K562 (cell line): Measurements from ENCODE around the gene PLAAT5. TPM values are rescaled to one million over a fixed set of nuclear protein-coding genes. Genes with fewer than 3 reads are reported as not detected.

Experiments used
- ATAC-seq: fragments of 200-7000 bp; cut with Tn5 transposase; 3 replicates; pipeline ENCODE4 v1.9.1; 2020; ENCODE audit warnings: moderate library complexity
- BruUV-seq: library from RNA; stranded (reverse); fragments of 400-500 nt; replicated peaks from 2 replicates; lab custom pipeline; 2021; lab: Mats Ljungman, UMichigan
- CTCF ChIA-PET: fragments of 300-600 bp; formaldehyde crosslinking; extraction: SDS; loops from one replicate; lab custom pipeline; 2021; ENCODE audit warnings: low intra/inter-chr PET ratio; lab: Yijun Ruan, JAX
- POLR2A ChIA-PET: fragments of 300-600, 350-650 bp; sonication (Branson Sonifier 250); formaldehyde crosslinking; extraction: SDS; loops from one replicate; lab custom pipeline; 2021; ENCODE audit warnings: antibody characterized with exemption, inconsistent platforms; lab: Yijun Ruan, JAX
- DNase-seq, 4 experiments: peaks; one replicate each; pipeline versions ENCODE4 v3.0.0 to v3.0.0-alpha.2; 2011 to 2018; ENCODE audit warnings: low spot score in 3 of 4, mixed read lengths in 3 of 4; ENCODE audit errors: extremely low read depth in 1 of 4
- FAIRE-seq: peaks from 2 replicates; lab custom pipeline; 2011; peaks lifted over from hg19 to GRCh38; lab: Jason Lieb, UNC
- H2AFZ ChIP-seq: 2 replicates; pipeline ENCODE4 v1.6.0; 2011; ENCODE audit warnings: low read depth, low read length, control low read depth, inconsistent platforms
- H3K27ac ChIP-seq: fragments of 200-600 bp; 3 replicates; pipeline ENCODE4 v1.8.0; 2011; ENCODE audit warnings: low read depth, mild to moderate bottlenecking, control low read depth, inconsistent platforms, low read length, moderate library complexity, mixed read lengths; ENCODE audit errors: extremely low read depth
- H3K27me3 ChIP-seq, 2 experiments: fragments of 300-600 bp in 1 of 2; 2 replicates in 1 of 2; 3 replicates in 1 of 2; pipeline versions ENCODE4 v1.6.0 to v1.8.0; 2011; ENCODE audit warnings: inconsistent platforms in 2 of 2, low read length in 2 of 2, mild to moderate bottlenecking in 1 of 2, mixed read lengths in 1 of 2, moderate library complexity in 1 of 2; ENCODE audit not compliant: control insufficient read depth in 2 of 2, insufficient read depth in 2 of 2
- H3K36me3 ChIP-seq: fragments of 300-600 bp; 3 replicates; pipeline ENCODE4 v1.8.0; 2011; ENCODE audit warnings: mild to moderate bottlenecking, low read length, inconsistent platforms; ENCODE audit not compliant: control insufficient read depth, insufficient read depth
- H3K4me1 ChIP-seq, 2 experiments: fragments of 200-600 bp in 1 of 2; replicated peaks in 1 of 2; 2 replicates in 1 of 2; 3 replicates in 1 of 2; pipeline versions ENCODE4 v1.5.1 to v1.8.0; 2011; ENCODE audit warnings: inconsistent platforms in 2 of 2, low read length in 2 of 2, mild to moderate bottlenecking in 1 of 2, mixed read lengths in 1 of 2, moderate library complexity in 1 of 2; ENCODE audit not compliant: control insufficient read depth in 2 of 2, insufficient read depth in 2 of 2
- H3K4me2 ChIP-seq: 2 replicates; pipeline ENCODE4 v1.6.1; 2011; ENCODE audit warnings: low read length, control low read depth, inconsistent platforms, mixed read lengths; ENCODE audit not compliant: insufficient read depth
- H3K4me3 ChIP-seq: fragments of 200-600 bp; sonication (generic), shearing (Covaris generic); 2 replicates; pipeline ENCODE4 v1.5.1; 2016; ENCODE audit warnings: control low read depth, inconsistent platforms
- H3K79me2 ChIP-seq: fragments of 200-600 bp; 3 replicates; pipeline ENCODE4 v1.8.0; 2011; ENCODE audit warnings: low read length, inconsistent platforms; ENCODE audit not compliant: control insufficient read depth, insufficient read depth
- H3K9ac ChIP-seq, 2 experiments: 2 replicates each; pipeline versions ENCODE4 v1.6.0 to v1.6.1; 2011; ENCODE audit warnings: low read depth in 2 of 2, low read length in 2 of 2, control low read depth in 1 of 2, inconsistent platforms in 1 of 2, mild to moderate bottlenecking in 1 of 2, mixed read lengths in 1 of 2; ENCODE audit not compliant: insufficient read depth in 1 of 2
- H3K9me1 ChIP-seq: one replicate; pipeline ENCODE4 v1.6.0; 2011; ENCODE audit warnings: inconsistent platforms, mild to moderate bottlenecking, low read length, moderate library complexity; ENCODE audit not compliant: control insufficient read depth, insufficient read depth
- H3K9me3 ChIP-seq: replicated peaks from 2 replicates; pipeline ENCODE4 v1.5.1; 2011; ENCODE audit warnings: low read depth, low read length, inconsistent platforms; ENCODE audit not compliant: control insufficient read depth, insufficient read depth
- H4K20me1 ChIP-seq: replicated peaks from 2 replicates; pipeline ENCODE4 v1.6.1; 2011; ENCODE audit warnings: low read length, inconsistent platforms, mixed read lengths; ENCODE audit not compliant: control insufficient read depth, insufficient read depth
- FOXK2 ChIP-seq, 2 experiments: fragments of 450-650 bp; IDR thresholded peaks in 1 of 2; conservative IDR thresholded peaks in 1 of 2; 2 replicates each; pipeline ENCODE4 v1.6.1; 2016; ENCODE audit warnings: low read depth in 2 of 2, mild to moderate bottlenecking in 1 of 2
- MEIS2 ChIP-seq: fragments of 450-650 bp; IDR thresholded peaks from 2 replicates; pipeline ENCODE4 v1.6.1; 2014; ENCODE audit warnings: mild to moderate bottlenecking; ENCODE audit not compliant: partially characterized antibody
- NR2C2 ChIP-seq, 2 experiments: fragments of 200-800 bp in 1 of 2; sonication (Bioruptor generic) in 1 of 2; sonication (generic) in 1 of 2; formaldehyde crosslinking in 1 of 2; IDR thresholded peaks; 2 replicates each; pipeline versions ENCODE4 v1.6.1 to v1.8.0; 2016 to 2022; ENCODE audit warnings: mild to moderate bottlenecking in 1 of 2, missing compliant biosample characterization in 1 of 2, missing genetic modification characterization in 1 of 2, missing genetic modification reagents in 1 of 2
- PBX2 ChIP-seq, 2 experiments: IDR thresholded peaks in 1 of 2; conservative IDR thresholded peaks in 1 of 2; 2 replicates each; pipeline ENCODE4 v1.6.1; 2016; ENCODE audit warnings: low read depth in 2 of 2, mild to moderate bottlenecking in 1 of 2, missing compliant biosample characterization in 1 of 2, missing genetic modification characterization in 1 of 2, moderate library complexity in 1 of 2
- RFX1 ChIP-seq: fragments of 450-650 bp; IDR thresholded peaks from 2 replicates; pipeline ENCODE4 v1.6.1; 2016; ENCODE audit warnings: mild to moderate bottlenecking, moderate library complexity
- TGIF2 ChIP-seq: sonication (generic); formaldehyde crosslinking; IDR thresholded peaks from 2 replicates; pipeline ENCODE4 v1.8.1; 2022; ENCODE audit warnings: mild to moderate bottlenecking, missing genetic modification reagents, moderate library complexity
- ZNF324 ChIP-seq: fragments of 250-450 bp; sonication (Bioruptor Pico); IDR thresholded peaks from 2 replicates; pipeline ENCODE4 v1.4.0; 2020; ENCODE audit warnings: mild to moderate bottlenecking
- WGBS: fragments of 100-300 bp; shearing (Covaris generic); methylation state at CpG from one replicate; pipeline ENCODE4 v1.1.6; 2016; ENCODE audit warnings: low coverage, mixed read lengths; ENCODE audit not compliant: insufficient coverage; ENCODE audit errors: missing lambda C conversion rate; 5-methylcytosine and 5-hydroxymethylcytosine counted together
- in situ Hi-C: fragments of 300-500 bp; cut with MboI; formaldehyde crosslinking; loops from 4 replicates; pipeline ENCODE4 v1.15.0; 2018; ENCODE audit warnings: inconsistent platforms, mixed read lengths
- intact Hi-C: fragments of 100-400 bp; cut with micrococcal nuclease; formaldehyde crosslinking; loops from 2 replicates; pipeline ENCODE4 v1.14.2; 2022
- polyA plus RNA-seq, 8 experiments: library from polyadenylated mRNA; depleted of rRNA in 4 of 8; stranded (reverse) in 5 of 8; unstranded in 3 of 8; fragments of >200 nt; fragmentation: Nextera tagmentation in 2 of 8; fragmentation: Illumina TruSeq in 1 of 8; extraction: Ambion mirVana in 2 of 8; extraction: Trizol in 1 of 8; gene quantifications; 2 replicates each; pipeline versions ENCODE4 v1.2.1 to v1.2.3, GENCODE V29; 2011 to 2014; ENCODE audit warnings: inconsistent platforms in 1 of 8, missing spikeins in 1 of 8
- total RNA-seq, 7 experiments: library from RNA; depleted of rRNA in 6 of 7; stranded (reverse); fragments of >200 nt in 6 of 7; fragmentation: Illumina TruSeq in 2 of 7; extraction: Trizol in 2 of 7; gene quantifications; 2 replicates each; pipeline versions ENCODE4 v1.2.1 to v1.2.3, GENCODE V29; 2011 to 2021; ENCODE audit warnings: low replicate concordance in 1 of 7
- TF ChIP-seq, protein P1 (sequence below): fragments of 450-650 bp; IDR thresholded peaks from 2 replicates; pipeline ENCODE4 v1.6.1; 2016

Gene PLAAT5
- total and polyA plus RNA-seq, 9 of the 15 experiments (the other 6 are each of a cell fraction or from before 2014, with no cell fraction given), result not detected

DNA sequence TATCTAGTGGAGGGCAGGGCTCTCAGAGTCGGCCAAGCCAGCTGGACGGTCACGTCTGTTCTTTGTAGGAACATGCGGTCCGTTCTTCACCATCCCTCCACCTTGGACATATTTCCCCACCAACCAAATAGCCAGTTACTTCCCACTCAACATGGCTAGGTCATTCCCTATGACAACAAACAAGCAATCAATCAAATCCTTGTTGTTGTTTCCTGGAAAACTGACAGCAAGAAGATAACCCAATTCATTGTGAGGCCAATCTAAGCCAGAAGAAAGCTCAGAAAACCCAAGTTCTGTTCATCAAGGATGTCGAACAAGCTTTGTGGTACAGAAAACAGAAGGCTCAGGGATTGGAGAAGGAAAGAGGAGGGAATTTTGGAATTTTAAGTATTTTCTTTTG is 10.9 kb downstream of the PLAAT5 start:
- DNase-seq (no peak), FAIRE-seq (no peak), ATAC-seq (no peak)
- intact Hi-C loops, result no loop called here
- ChIA-PET POLR2A (interaction anchor here (1.6 kb wide), 1 partner anchor 9 kb away, joined by 4 read pairs; no protein-coding TSS in a partner anchor), CTCF (interaction anchor here (0.6 to 4.1 kb wide), 4 partner anchors 108 to 259 kb away, joined by 3 to 53 read pairs (median 5); no protein-coding TSS in a partner anchor)
- Histone ChIP-seq H4K20me1 (no peaks in the 10 kb centered on the region), H3K9me1 (no peaks in the 10 kb centered on the region), H2AFZ (no peak overlapping the region), H3K9me3 (peaks cover 4% of the 10 kb centered on the region; the same call in 1 of the 2 replicates), H3K4me2 (no peak overlapping the region), H3K4me1 (peaks cover 0 to 6% of the 10 kb centered on the region in 2 experiments; a peak in 2 of 5 replicates), H3K9ac (no peak overlapping the region), H3K36me3 (no peaks in the 10 kb centered on the region), H3K27me3 (no peaks in the 10 kb centered on the region), H3K4me3 (no peak overlapping the region), H3K79me2 (no peaks in the 10 kb centered on the region), H3K27ac (no peak overlapping the region)
- in situ Hi-C loops, result no loop called here
- BruUV-seq, result no TSS peak
- 47% methylated on average over 6 of the region's 6 CpGs for WGBS
- TF ChIP-seq MEIS2, result peak; percentile 93
- peak; percentile 38 for TF ChIP-seq PBX2 (CRISPR knock-in tag; IDR thresholded peaks at IDR 0.05; ENCODE audit: low read depth)
- peak; percentile 76 for TF ChIP-seq PBX2 (tag; conservative IDR thresholded peaks at IDR 0.05; ENCODE audit: low read depth)
- no peak for TF ChIP-seq NR2C2 (CRISPR knock-in tag; IDR thresholded peaks at IDR 0.05)
- TF ChIP-seq NR2C2 (tag; IDR thresholded peaks at IDR 0.05), result no peak
- TF ChIP-seq RFX1, result 0 out of 2 replicates have a peak, but pooled peaks have one; percentile 10
- TF ChIP-seq TGIF2 (CRISPR knock-in tag), result no peak
- TF ChIP-seq, protein P1, sequence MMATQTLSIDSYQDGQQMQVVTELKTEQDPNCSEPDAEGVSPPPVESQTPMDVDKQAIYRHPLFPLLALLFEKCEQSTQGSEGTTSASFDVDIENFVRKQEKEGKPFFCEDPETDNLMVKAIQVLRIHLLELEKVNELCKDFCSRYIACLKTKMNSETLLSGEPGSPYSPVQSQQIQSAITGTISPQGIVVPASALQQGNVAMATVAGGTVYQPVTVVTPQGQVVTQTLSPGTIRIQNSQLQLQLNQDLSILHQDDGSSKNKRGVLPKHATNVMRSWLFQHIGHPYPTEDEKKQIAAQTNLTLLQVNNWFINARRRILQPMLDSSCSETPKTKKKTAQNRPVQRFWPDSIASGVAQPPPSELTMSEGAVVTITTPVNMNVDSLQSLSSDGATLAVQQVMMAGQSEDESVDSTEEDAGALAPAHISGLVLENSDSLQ, result peak; percentile 88
- peak; percentile 48 to 53; a peak in 2 of 4 replicates for TF ChIP-seq FOXK2 (conservative IDR thresholded peaks at IDR 0.05 in 1 of 2, IDR thresholded peaks at IDR 0.05 in 1 of 2; ENCODE audit: low read depth in 2 of 2)
- TF ChIP-seq ZNF324 (CRISPR knock-in tag), result no peak
